Endodermal cell (in vitro differentiated cells): ENCODE results near the gene OR6S1. TPM values are rescaled to one million over a fixed set of nuclear protein-coding genes. Genes with fewer than 3 reads are reported as not detected.
A peak's percentile ranks its signal among the peaks of the same experiment; 100 is the strongest.

ENCODE experiments used
- DNase-seq: peaks from one replicate; pipeline ENCODE4 v3.0.0-alpha.2; 2017
- H3K27ac ChIP-seq: 2 replicates; pipeline ENCODE4 v1.5.1; 2013; ENCODE audit warnings: mild to moderate bottlenecking, low read depth, low read length, moderate library complexity
- H3K27me3 ChIP-seq: 2 replicates; pipeline ENCODE4 v1.6.1; 2013; ENCODE audit warnings: mild to moderate bottlenecking, low read length, moderate library complexity; ENCODE audit not compliant: insufficient read depth, control insufficient read depth, poor library complexity, severe bottlenecking
- H3K36me3 ChIP-seq: 2 replicates; pipeline ENCODE4 v1.7.0; 2013; ENCODE audit warnings: mild to moderate bottlenecking, low read length, moderate library complexity; ENCODE audit not compliant: control insufficient read depth, insufficient read depth
- H3K4me1 ChIP-seq: one replicate; pipeline ENCODE4 v1.7.0; 2013; ENCODE audit warnings: low read length; ENCODE audit not compliant: control insufficient read depth, insufficient read depth
- H3K4me3 ChIP-seq: 2 replicates; pipeline ENCODE4 v1.5.1; 2013; ENCODE audit warnings: mild to moderate bottlenecking, low read length, moderate library complexity
- H3K9ac ChIP-seq: 2 replicates; pipeline ENCODE4 v1.6.1; 2013; ENCODE audit warnings: mild to moderate bottlenecking, low read length, moderate library complexity; ENCODE audit not compliant: poor library complexity, severe bottlenecking; ENCODE audit errors: extremely low read depth
- H3K9me3 ChIP-seq: 2 replicates; pipeline ENCODE4 v1.6.1; 2013; ENCODE audit warnings: mild to moderate bottlenecking, low read length, moderate library complexity; ENCODE audit not compliant: control insufficient read depth
- H3K27ac Mint-ChIP-seq: 2 replicates; pipeline ENCODE4 v1.8.0; 2020; ENCODE audit warnings: mixed read lengths
- H3K27me3 Mint-ChIP-seq: 2 replicates; pipeline ENCODE4 v1.8.0; 2021; ENCODE audit warnings: mild to moderate bottlenecking, mixed read lengths; ENCODE audit not compliant: insufficient read depth
- H3K36me3 Mint-ChIP-seq: 2 replicates; pipeline ENCODE4 v1.8.0; 2020; ENCODE audit warnings: low read depth, mixed read lengths
- H3K4me1 Mint-ChIP-seq: 2 replicates; pipeline ENCODE4 v1.8.0; 2020; ENCODE audit warnings: mixed read lengths
- H3K4me3 Mint-ChIP-seq: 2 replicates; pipeline ENCODE4 v1.8.0; 2020; ENCODE audit warnings: mild to moderate bottlenecking, moderate library complexity, mixed read lengths
- H3K9me3 Mint-ChIP-seq: 2 replicates; pipeline ENCODE4 v1.8.0; 2020; ENCODE audit warnings: mild to moderate bottlenecking, mixed read lengths
- WGBS, 2 experiments: methylation state at CpG; one replicate each; pipeline versions ENCODE4 v1.1.5 to v1.1.7; 2013; ENCODE audit warnings: missing lambda C conversion rate in 2 of 2, mixed read lengths in 1 of 2; ENCODE audit not compliant: insufficient coverage in 1 of 2, insufficient read length in 1 of 2; 5-methylcytosine and 5-hydroxymethylcytosine counted together
- total RNA-seq, 2 donors: library from RNA; stranded (reverse); fragmentation: NEBNext Ultra II Directional in 1 of 2; extraction: Animal tissue kit (Norgen Biotek cat#: 25700) in 1 of 2; gene quantifications; 2 replicates in 1 of 2; 3 replicates in 1 of 2; pipeline ENCODE4 v1.2.1, GENCODE V29; 2021
- TF ChIP-seq, protein P1 (sequence below): fragments of 200-600 bp; sonication (generic); conservative IDR thresholded peaks from 2 replicates; pipeline ENCODE4 v1.5.0; 2021; ENCODE audit warnings: antibody characterized with exemption, mild to moderate bottlenecking

OR6S1 gene
- total RNA-seq, 2 donors from 2014 or later: not detected

DNA sequence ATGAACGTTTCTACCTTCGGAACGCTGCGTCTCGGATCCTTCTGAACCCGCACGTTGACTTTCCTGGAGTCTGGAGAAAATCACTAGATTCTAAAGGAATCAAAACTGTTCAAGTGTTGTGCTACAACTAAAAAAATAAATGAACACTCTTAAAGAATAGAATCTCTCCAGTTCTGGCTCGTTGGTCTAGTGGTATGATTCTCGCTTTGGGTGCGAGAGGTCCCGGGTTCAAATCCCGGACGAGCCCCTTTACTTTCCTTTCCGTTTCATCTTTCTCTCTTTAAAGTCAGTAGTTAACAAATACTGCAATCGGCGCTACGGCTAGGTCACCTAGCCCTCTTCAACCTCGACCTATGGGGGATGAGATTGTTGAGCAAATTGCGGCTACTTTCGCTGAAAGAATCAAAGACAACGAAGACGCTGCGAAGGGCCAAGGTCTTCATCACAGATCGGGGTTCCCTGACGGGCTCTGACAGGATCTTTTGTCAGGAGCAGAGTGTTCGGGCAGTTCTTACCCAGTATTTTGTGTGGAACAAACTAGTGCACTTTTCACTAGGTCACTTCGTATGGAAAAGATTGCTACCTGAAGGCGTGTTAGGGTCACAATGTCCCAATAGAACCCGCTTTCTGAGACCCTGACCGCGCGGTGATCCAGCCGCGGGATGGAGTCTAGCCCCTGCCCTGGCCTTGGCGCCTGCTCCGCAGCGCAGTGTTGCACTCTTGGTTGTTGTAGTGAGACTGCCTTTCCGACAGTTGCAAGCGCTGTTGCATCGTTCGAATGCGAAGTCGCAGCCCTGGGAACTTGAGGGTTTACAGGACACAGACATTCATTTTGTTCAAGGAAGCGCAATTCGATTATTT, 8.4 kb downstream of the OR6S1 start:
- Mint-ChIP-seq H3K9me3 (peaks cover 4% of the 10 kb centered on the region), H3K4me3 (peak overlapping the region; percentile 75), H3K36me3 (no peaks in the 10 kb centered on the region), H3K27me3 (peaks cover 44% of the 10 kb centered on the region), H3K27ac (peak overlapping the region; percentile 75), H3K4me1 (peaks cover 6% of the 10 kb centered on the region)
- H3K4me1 ChIP-seq: peaks cover 5% of the 10 kb centered on the region
- peak overlapping the region; percentile 56 for H3K9ac ChIP-seq
- no peaks in the 10 kb centered on the region for H3K27me3 ChIP-seq
- H3K36me3 ChIP-seq: no peaks in the 10 kb centered on the region
- TF ChIP-seq, protein P1, sequence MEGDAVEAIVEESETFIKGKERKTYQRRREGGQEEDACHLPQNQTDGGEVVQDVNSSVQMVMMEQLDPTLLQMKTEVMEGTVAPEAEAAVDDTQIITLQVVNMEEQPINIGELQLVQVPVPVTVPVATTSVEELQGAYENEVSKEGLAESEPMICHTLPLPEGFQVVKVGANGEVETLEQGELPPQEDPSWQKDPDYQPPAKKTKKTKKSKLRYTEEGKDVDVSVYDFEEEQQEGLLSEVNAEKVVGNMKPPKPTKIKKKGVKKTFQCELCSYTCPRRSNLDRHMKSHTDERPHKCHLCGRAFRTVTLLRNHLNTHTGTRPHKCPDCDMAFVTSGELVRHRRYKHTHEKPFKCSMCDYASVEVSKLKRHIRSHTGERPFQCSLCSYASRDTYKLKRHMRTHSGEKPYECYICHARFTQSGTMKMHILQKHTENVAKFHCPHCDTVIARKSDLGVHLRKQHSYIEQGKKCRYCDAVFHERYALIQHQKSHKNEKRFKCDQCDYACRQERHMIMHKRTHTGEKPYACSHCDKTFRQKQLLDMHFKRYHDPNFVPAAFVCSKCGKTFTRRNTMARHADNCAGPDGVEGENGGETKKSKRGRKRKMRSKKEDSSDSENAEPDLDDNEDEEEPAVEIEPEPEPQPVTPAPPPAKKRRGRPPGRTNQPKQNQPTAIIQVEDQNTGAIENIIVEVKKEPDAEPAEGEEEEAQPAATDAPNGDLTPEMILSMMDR: peak; percentile 19
- H3K4me3 ChIP-seq: peak overlapping the region; percentile 94
- DNase-seq: peak; percentile 94
- no peak overlapping the region for H3K27ac ChIP-seq
- H3K9me3 ChIP-seq: no peaks in the 10 kb centered on the region
- WGBS, 2 experiments: 3 to 8% methylated on average over 30 to 45 of the region's 45 CpGs

DNA sequence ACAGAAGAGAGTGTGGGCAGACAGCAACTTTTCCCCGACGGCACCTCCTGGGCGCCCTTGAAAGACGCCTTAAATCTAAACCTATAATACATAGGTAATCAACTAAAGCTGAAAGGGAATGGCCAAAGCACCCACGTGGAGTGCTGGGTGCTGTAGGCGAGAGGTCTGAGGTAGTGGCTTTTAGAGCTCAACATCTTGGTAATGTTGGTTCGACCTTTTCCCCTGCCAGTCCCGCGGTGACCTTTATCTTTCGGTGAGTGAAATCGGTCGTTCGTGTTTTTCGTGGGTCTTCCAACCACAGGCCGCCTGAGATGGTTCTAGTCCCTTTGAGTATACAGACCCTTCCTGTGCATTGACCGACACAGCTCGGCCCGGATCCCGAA, 9.1 kb downstream of the OR6S1 start:
- no peaks in the 10 kb centered on the region for H3K36me3 ChIP-seq
- H3K27me3 Mint-ChIP-seq: peaks cover 51% of the 10 kb centered on the region
- no peak overlapping the region for H3K27ac ChIP-seq
- peak overlapping the region; percentile 41 for H3K9ac ChIP-seq
- WGBS, 2 experiments: 0 to 1% methylated on average over 15 to 19 of the region's 19 CpGs
- peaks cover 5% of the 10 kb centered on the region for H3K4me1 ChIP-seq
- H3K36me3 Mint-ChIP-seq: no peaks in the 10 kb centered on the region
- DNase-seq: peak; percentile 77
- peak overlapping the region; percentile 75 for H3K27ac Mint-ChIP-seq
- peaks cover 4% of the 10 kb centered on the region for H3K9me3 Mint-ChIP-seq
- H3K4me3 Mint-ChIP-seq: peak overlapping the region; percentile 75
- H3K4me1 Mint-ChIP-seq: peaks cover 12% of the 10 kb centered on the region
- peak overlapping the region; percentile 94 for H3K4me3 ChIP-seq
- TF ChIP-seq, protein P1: no peak
- no peaks in the 10 kb centered on the region for H3K27me3 ChIP-seq
- H3K9me3 ChIP-seq: no peaks in the 10 kb centered on the region

DNA sequence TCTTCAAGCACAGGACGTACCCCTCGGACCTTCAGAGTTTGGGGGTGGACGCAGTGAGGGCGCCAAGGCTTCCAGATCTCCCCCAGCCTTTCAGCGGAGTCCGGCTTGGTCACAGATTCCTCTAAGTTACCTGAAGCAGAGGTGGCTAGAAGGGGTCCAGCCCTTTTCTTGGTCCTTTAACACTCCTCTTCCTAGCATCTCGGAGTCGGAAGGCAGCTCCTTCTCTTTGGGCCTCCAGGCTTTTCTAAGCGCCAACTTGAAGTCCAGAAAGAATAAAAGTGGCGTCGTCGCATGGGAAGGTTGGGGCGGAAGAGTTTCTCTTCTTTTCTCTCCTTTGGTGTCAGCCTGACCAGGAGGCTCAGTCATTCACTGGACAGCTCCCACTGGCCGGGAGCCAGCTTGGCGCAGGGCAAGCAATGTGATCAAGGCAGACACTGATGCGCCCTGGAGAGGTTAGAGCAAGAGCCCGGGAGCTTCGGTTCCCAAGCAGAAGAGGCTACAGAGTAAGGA, 9.6 kb downstream of the OR6S1 start:
- Mint-ChIP-seq H3K4me1 (peaks cover 16% of the 10 kb centered on the region), H3K9me3 (peaks cover 4% of the 10 kb centered on the region), H3K27ac (peak overlapping the region; percentile 23), H3K4me3 (peak overlapping the region; percentile 75), H3K36me3 (no peaks in the 10 kb centered on the region), H3K27me3 (peaks cover 56% of the 10 kb centered on the region)
- H3K4me1 ChIP-seq: peaks cover 5% of the 10 kb centered on the region
- no peaks in the 10 kb centered on the region for H3K36me3 ChIP-seq
- no peak overlapping the region for H3K27ac ChIP-seq
- H3K27me3 ChIP-seq: no peaks in the 10 kb centered on the region
- TF ChIP-seq, protein P1: no peak
- DNase-seq: peak; percentile 86
- peak overlapping the region; percentile 94 for H3K4me3 ChIP-seq
- no peak overlapping the region for H3K9ac ChIP-seq
- H3K9me3 ChIP-seq: no peaks in the 10 kb centered on the region
- WGBS, 2 experiments: 1 to 2% methylated on average over 7 to 18 of the region's 18 CpGs
